HepG2 (cell line): ENCODE measurements around the gene APOC4. TPM values are rescaled to one million over a fixed set of nuclear protein-coding genes. Genes with fewer than 3 reads are reported as not detected.

Source experiments
- DR1 ChIP-seq: sonication (generic); formaldehyde crosslinking; IDR thresholded peaks from 2 replicates; pipeline ENCODE4 v1.8.0; 2021; ENCODE audit warnings: mild to moderate bottlenecking, missing genetic modification reagents, inconsistent platforms
- HNRNPLL ChIP-seq: fragments of 200-400 bp; formaldehyde crosslinking; IDR thresholded peaks from 2 replicates; pipeline ENCODE4 v1.6.1; 2017; ENCODE audit warnings: mild to moderate bottlenecking, low read depth, low read length; ENCODE audit not compliant: poor library complexity, severe bottlenecking
- MAFK ChIP-seq, 2 experiments: IDR thresholded peaks in 1 of 2; conservative IDR thresholded peaks in 1 of 2; 2 replicates each; pipeline ENCODE4 v1.6.1; 2011; ENCODE audit warnings: improper control_type of control experiment in 2 of 2, low read length in 2 of 2
- MED1 ChIP-seq: sonication (generic); formaldehyde crosslinking; IDR thresholded peaks from 2 replicates; pipeline ENCODE4 v1.4.0; 2020; ENCODE audit warnings: missing genetic modification reagents
- MEIS1 ChIP-seq: sonication (generic); formaldehyde crosslinking; IDR thresholded peaks from 2 replicates; pipeline ENCODE4 v1.9.0; 2021; ENCODE audit warnings: mild to moderate bottlenecking, missing genetic modification reagents, moderate library complexity, borderline replicate concordance
- MXI1 ChIP-seq: IDR thresholded peaks from 3 replicates; pipeline ENCODE4 v1.6.1; 2012; ENCODE audit warnings: low read depth, low read length, inconsistent platforms, borderline replicate concordance
- PAX8 ChIP-seq: sonication (generic); formaldehyde crosslinking; IDR thresholded peaks from 2 replicates; pipeline ENCODE4 v1.8.0; 2022; ENCODE audit warnings: mild to moderate bottlenecking, missing genetic modification reagents, borderline replicate concordance
- PITX1 ChIP-seq: sonication (generic); formaldehyde crosslinking; IDR thresholded peaks from 2 replicates; pipeline ENCODE4 v1.5.1; 2020; ENCODE audit warnings: mild to moderate bottlenecking, missing genetic modification reagents
- RBM22 ChIP-seq: fragments of 200-400 bp; formaldehyde crosslinking; optimal IDR thresholded peaks from 2 replicates; pipeline ENCODE3; 2017; ENCODE audit warnings: mild to moderate bottlenecking, low read length, moderate library complexity
- TEAD3 ChIP-seq: optimal IDR thresholded peaks from 2 replicates; pipeline ENCODE3; 2016; ENCODE audit warnings: borderline replicate concordance
- THYN1 ChIP-seq: sonication (generic); formaldehyde crosslinking; IDR thresholded peaks from 2 replicates; pipeline ENCODE4 v1.8.1; 2023; ENCODE audit warnings: low read depth, mild to moderate bottlenecking, moderate library complexity, missing genetic modification reagents, borderline replicate concordance
- ZNF329 ChIP-seq: sonication (generic); formaldehyde crosslinking; IDR thresholded peaks from 2 replicates; pipeline ENCODE4 v1.9.0; 2021; ENCODE audit warnings: low read depth, mild to moderate bottlenecking, missing genetic modification reagents
- ZNF33A ChIP-seq: sonication (generic); formaldehyde crosslinking; IDR thresholded peaks from 2 replicates; pipeline ENCODE4 v1.5.1; 2020; ENCODE audit warnings: missing genetic modification reagents, mild to moderate bottlenecking, moderate library complexity, borderline replicate concordance
- ZNF343 ChIP-seq: sonication (generic); formaldehyde crosslinking; IDR thresholded peaks from 2 replicates; pipeline ENCODE4 v1.4.0; 2020; ENCODE audit warnings: mild to moderate bottlenecking, missing genetic modification reagents
- ZNF414 ChIP-seq: sonication (generic); formaldehyde crosslinking; IDR thresholded peaks from 2 replicates; pipeline ENCODE4 v1.5.0; 2020; ENCODE audit warnings: missing genetic modification reagents
- ZNF510 ChIP-seq: sonication (generic); formaldehyde crosslinking; IDR thresholded peaks from 2 replicates; pipeline ENCODE4 v1.4.0; 2020; ENCODE audit warnings: low read depth, mild to moderate bottlenecking, missing genetic modification reagents
- ZNF557 ChIP-seq: sonication (generic); formaldehyde crosslinking; IDR thresholded peaks from 2 replicates; pipeline ENCODE4 v1.4.0; 2020; ENCODE audit warnings: missing genetic modification reagents
- ZNF709 ChIP-seq: sonication (generic); formaldehyde crosslinking; IDR thresholded peaks from 2 replicates; pipeline ENCODE4 v1.5.0; 2020; ENCODE audit warnings: mild to moderate bottlenecking, missing genetic modification reagents
- ZNF747 ChIP-seq: sonication (generic); formaldehyde crosslinking; IDR thresholded peaks from 2 replicates; pipeline ENCODE4 v1.8.1; 2023; ENCODE audit warnings: missing genetic modification reagents, mild to moderate bottlenecking, borderline replicate concordance
- ZNF850 ChIP-seq: sonication (generic); formaldehyde crosslinking; conservative IDR thresholded peaks from 2 replicates; pipeline ENCODE4 v1.9.0; 2021; ENCODE audit warnings: mild to moderate bottlenecking, missing genetic modification reagents
- ZZZ3 ChIP-seq: sonication (generic); formaldehyde crosslinking; IDR thresholded peaks from 2 replicates; pipeline ENCODE4 v1.4.0; 2020; ENCODE audit warnings: missing genetic modification reagents, mild to moderate bottlenecking, borderline replicate concordance
- polyA plus RNA-seq, 8 experiments: library from polyadenylated mRNA; depleted of rRNA in 3 of 8; stranded (reverse) in 7 of 8; unstranded in 1 of 8; fragments of >200 nt; fragmentation: Illumina TruSeq in 4 of 8; extraction: Trizol in 4 of 8; gene quantifications; 2 replicates each; pipeline versions ENCODE4 v1.2.1 to v1.2.3, GENCODE V29; 2011 to 2016; ENCODE audit warnings: low read depth in 4 of 8, missing spikeins in 1 of 8, mixed read lengths in 1 of 8; ENCODE audit not compliant: insufficient read depth in 1 of 8
- total RNA-seq, 5 experiments: library from RNA; depleted of rRNA; stranded (reverse); fragments of >200 nt; fragmentation: Illumina TruSeq; extraction: Trizol; gene quantifications; 2 replicates each; pipeline ENCODE4 v1.2.3, GENCODE V29; 2016; ENCODE audit warnings: low read depth in 1 of 5
- TF ChIP-seq, protein P1 (sequence below): IDR thresholded peaks from 2 replicates; pipeline ENCODE4 v1.6.1; 2018; ENCODE audit warnings: missing genetic modification reagents, mild to moderate bottlenecking, missing compliant biosample characterization
- TF ChIP-seq, protein P2 (sequence below): sonication (generic); formaldehyde crosslinking; IDR thresholded peaks from 2 replicates; pipeline ENCODE4 v1.4.0; 2020; ENCODE audit warnings: missing genetic modification reagents
- TF ChIP-seq, protein P3 (sequence below): sonication (generic); formaldehyde crosslinking; IDR thresholded peaks from 2 replicates; pipeline ENCODE4 v1.5.0; 2020; ENCODE audit warnings: mild to moderate bottlenecking, missing genetic modification reagents

The APOC4 gene
- total and polyA plus RNA-seq, 2 of the 13 experiments (the other 11 are each of a cell fraction or from before 2014, with no cell fraction given), result 0.46 TPM; not detected in 1

DNA sequence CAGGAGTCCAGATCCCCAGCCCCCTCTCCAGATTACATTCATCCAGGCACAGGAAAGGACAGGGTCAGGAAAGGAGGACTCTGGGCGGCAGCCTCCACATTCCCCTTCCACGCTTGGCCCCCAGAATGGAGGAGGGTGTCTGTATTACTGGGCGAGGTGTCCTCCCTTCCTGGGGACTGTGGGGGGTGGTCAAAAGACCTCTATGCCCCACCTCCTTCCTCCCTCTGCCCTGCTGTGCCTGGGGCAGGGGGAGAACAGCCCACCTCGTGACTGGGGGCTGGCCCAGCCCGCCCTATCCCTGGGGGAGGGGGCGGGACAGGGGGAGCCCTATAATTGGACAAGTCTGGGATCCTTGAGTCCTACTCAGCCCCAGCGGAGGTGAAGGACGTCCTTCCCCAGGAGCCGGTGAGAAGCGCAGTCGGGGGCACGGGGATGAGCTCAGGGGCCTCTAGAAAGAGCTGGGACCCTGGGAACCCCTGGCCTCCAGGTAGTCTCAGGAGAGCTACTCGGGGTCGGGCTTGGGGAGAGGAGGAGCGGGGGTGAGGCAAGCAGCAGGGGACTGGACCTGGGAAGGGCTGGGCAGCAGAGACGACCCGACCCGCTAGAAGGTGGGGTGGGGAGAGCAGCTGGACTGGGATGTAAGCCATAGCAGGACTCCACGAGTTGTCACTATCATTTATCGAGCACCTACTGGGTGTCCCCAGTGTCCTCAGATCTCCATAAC is 36.4 kb upstream of the APOC4 start, which contains the start of gene APOE (continued):
- 0 out of 2 replicates have a peak, but pooled peaks have one; percentile 5 for TF ChIP-seq ZNF414 (CRISPR knock-in tag)
- no peak for TF ChIP-seq ZNF33A
- peak; percentile 61; the same call in 1 of the 2 replicates for TF ChIP-seq ZNF709 (CRISPR knock-in tag)
- no peak for TF ChIP-seq PITX1 (CRISPR knock-in tag)
- TF ChIP-seq ZNF329 (CRISPR knock-in tag), result peak; percentile 75; the same call in 1 of the 2 replicates
- no peak for TF ChIP-seq HNRNPLL
- TF ChIP-seq ZNF510, result 0 out of 2 replicates have a peak, but pooled peaks have one; percentile 74
- no peak for TF ChIP-seq ZNF747
- TF ChIP-seq ZNF557 (CRISPR knock-in tag), result no peak
- no peak for TF ChIP-seq TEAD3 (CRISPR knock-in tag)
- TF ChIP-seq ZNF343 (CRISPR knock-in tag), result no peak
- TF ChIP-seq, protein P1, sequence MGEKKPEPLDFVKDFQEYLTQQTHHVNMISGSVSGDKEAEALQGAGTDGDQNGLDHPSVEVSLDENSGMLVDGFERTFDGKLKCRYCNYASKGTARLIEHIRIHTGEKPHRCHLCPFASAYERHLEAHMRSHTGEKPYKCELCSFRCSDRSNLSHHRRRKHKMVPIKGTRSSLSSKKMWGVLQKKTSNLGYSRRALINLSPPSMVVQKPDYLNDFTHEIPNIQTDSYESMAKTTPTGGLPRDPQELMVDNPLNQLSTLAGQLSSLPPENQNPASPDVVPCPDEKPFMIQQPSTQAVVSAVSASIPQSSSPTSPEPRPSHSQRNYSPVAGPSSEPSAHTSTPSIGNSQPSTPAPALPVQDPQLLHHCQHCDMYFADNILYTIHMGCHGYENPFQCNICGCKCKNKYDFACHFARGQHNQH, result no peak
- no peak for TF ChIP-seq ZNF850 (CRISPR knock-in tag)
- no peak; the same call in 2 of the 3 replicates for TF ChIP-seq MXI1
- no peak for TF ChIP-seq MAFK (conservative IDR thresholded peaks at IDR 0.05 in 1 of 2, IDR thresholded peaks at IDR 0.05 in 1 of 2; ENCODE audit: low read length in 2 of 2)
- TF ChIP-seq, protein P2, sequence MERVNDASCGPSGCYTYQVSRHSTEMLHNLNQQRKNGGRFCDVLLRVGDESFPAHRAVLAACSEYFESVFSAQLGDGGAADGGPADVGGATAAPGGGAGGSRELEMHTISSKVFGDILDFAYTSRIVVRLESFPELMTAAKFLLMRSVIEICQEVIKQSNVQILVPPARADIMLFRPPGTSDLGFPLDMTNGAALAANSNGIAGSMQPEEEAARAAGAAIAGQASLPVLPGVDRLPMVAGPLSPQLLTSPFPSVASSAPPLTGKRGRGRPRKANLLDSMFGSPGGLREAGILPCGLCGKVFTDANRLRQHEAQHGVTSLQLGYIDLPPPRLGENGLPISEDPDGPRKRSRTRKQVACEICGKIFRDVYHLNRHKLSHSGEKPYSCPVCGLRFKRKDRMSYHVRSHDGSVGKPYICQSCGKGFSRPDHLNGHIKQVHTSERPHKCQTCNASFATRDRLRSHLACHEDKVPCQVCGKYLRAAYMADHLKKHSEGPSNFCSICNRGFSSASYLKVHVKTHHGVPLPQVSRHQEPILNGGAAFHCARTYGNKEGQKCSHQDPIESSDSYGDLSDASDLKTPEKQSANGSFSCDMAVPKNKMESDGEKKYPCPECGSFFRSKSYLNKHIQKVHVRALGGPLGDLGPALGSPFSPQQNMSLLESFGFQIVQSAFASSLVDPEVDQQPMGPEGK, result peak; percentile 97
- peak; percentile 92; the same call in 1 of the 2 replicates for TF ChIP-seq PAX8 (CRISPR knock-in tag)
- TF ChIP-seq, protein P3, sequence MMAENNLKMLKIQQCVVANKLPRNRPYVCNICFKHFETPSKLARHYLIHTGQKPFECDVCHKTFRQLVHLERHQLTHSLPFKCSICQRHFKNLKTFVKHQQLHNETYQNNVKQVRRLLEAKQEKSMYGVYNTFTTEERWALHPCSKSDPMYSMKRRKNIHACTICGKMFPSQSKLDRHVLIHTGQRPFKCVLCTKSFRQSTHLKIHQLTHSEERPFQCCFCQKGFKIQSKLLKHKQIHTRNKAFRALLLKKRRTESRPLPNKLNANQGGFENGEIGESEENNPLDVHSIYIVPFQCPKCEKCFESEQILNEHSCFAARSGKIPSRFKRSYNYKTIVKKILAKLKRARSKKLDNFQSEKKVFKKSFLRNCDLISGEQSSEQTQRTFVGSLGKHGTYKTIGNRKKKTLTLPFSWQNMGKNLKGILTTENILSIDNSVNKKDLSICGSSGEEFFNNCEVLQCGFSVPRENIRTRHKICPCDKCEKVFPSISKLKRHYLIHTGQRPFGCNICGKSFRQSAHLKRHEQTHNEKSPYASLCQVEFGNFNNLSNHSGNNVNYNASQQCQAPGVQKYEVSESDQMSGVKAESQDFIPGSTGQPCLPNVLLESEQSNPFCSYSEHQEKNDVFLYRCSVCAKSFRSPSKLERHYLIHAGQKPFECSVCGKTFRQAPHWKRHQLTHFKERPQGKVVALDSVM (CRISPR knock-in tag), result peak; percentile 76
- 0 out of 2 replicates have a peak, but pooled peaks have one; percentile 40 for TF ChIP-seq ZZZ3 (CRISPR knock-in tag)
- TF ChIP-seq RBM22, result peak; percentile 35
- TF ChIP-seq MED1 (CRISPR knock-in tag), result peak; percentile 57; the same call in 1 of the 2 replicates
- peak; percentile 82; the same call in 1 of the 2 replicates for TF ChIP-seq MEIS1 (CRISPR knock-in tag)
- no peak for TF ChIP-seq THYN1 (CRISPR knock-in tag)
- TF ChIP-seq DR1 (CRISPR knock-in tag), result peak; percentile 84
